ENCODE results near the gene AGTR1. TPM values are rescaled to one million over a fixed set of nuclear protein-coding genes. Genes with fewer than 3 reads are reported as not detected.

Gene AGTR1
- total RNA-seq (2021; fragmentation: NEBNext Ultra II Directional; extraction: Animal tissue kit (Norgen Biotek cat#: 25700)), result under 1 TPM in 3 of 6 experiments, not detected in 3; 0.10 to 0.14 (median 0.12) TPM
- long read RNA-seq, result 0 reads

- no peak for TF ChIP-seq CTCF (IDR thresholded peaks at IDR 0.05)
- Mint-ChIP-seq H3K9me3 (no peaks in the 10 kb centered on the region), H3K4me1 (ENCODE audit: low read depth) (peaks cover 5% of the 10 kb centered on the region; the same call in 1 of the 2 replicates), H3K27ac (no peak within 1 kb of the TSS), H3K27me3 (ENCODE audit: insufficient read depth) (peaks cover 12% of the 10 kb centered on the region), H3K4me3 (peak within 1 kb of the TSS; percentile 79), H3K36me3 (ENCODE audit: low read depth) (no peaks in the 10 kb centered on the region)
- DNase-seq, result no peak
Measured at GRCh38 chr3:148697306-148698189, at the start of gene AGTR1. Gene AGTR1 (plus strand): TSS chr3:148697903. CDS start chr3:148741036, 43,133 bp downstream.

GRCh38 chr3:148648685-148649352 is 48.9 kb upstream of the AGTR1 start:
- Mint-ChIP-seq H3K27me3 (ENCODE audit: insufficient read depth) (no peaks in the 10 kb centered on the region), H3K9me3 (no peaks in the 10 kb centered on the region), H3K36me3 (ENCODE audit: low read depth) (no peaks in the 10 kb centered on the region), H3K4me1 (ENCODE audit: low read depth) (peaks cover 73% of the 10 kb centered on the region), H3K4me3 (peak overlapping the region; percentile 68), H3K27ac (peak overlapping the region; percentile 65)
- DNase-seq, result peak; percentile 58
- TF ChIP-seq CTCF (IDR thresholded peaks at IDR 0.05), result no peak; the same call in 1 of the 2 replicates

- Mint-ChIP-seq H3K4me3 (no peak overlapping the region), H3K36me3 (ENCODE audit: low read depth) (no peaks in the 10 kb centered on the region), H3K4me1 (ENCODE audit: low read depth) (peaks cover 51% of the 10 kb centered on the region), H3K9me3 (no peaks in the 10 kb centered on the region), H3K27ac (no peak overlapping the region), H3K27me3 (ENCODE audit: insufficient read depth) (no peaks in the 10 kb centered on the region)
- DNase-seq, result no peak
- TF ChIP-seq CTCF (IDR thresholded peaks at IDR 0.05), result no peak
Measured at GRCh38 chr3:148651549-148651948, 46.2 kb upstream of the AGTR1 start.

GRCh38 chr3:148654433-148654832 is 43.3 kb upstream of the AGTR1 start:
- Mint-ChIP-seq H3K27me3 (ENCODE audit: insufficient read depth) (no peaks in the 10 kb centered on the region), H3K4me1 (ENCODE audit: low read depth) (peaks cover 22% of the 10 kb centered on the region), H3K9me3 (no peaks in the 10 kb centered on the region), H3K27ac (no peak overlapping the region), H3K4me3 (no peak overlapping the region), H3K36me3 (ENCODE audit: low read depth) (no peaks in the 10 kb centered on the region)
- DNase-seq, result no peak
- TF ChIP-seq CTCF (IDR thresholded peaks at IDR 0.05), result no peak

- Mint-ChIP-seq H3K27me3 (ENCODE audit: insufficient read depth) (peaks cover 5% of the 10 kb centered on the region; the same call in 1 of the 2 replicates), H3K4me1 (ENCODE audit: low read depth) (no peaks in the 10 kb centered on the region), H3K27ac (no peak overlapping the region), H3K9me3 (no peaks in the 10 kb centered on the region), H3K36me3 (ENCODE audit: low read depth) (no peaks in the 10 kb centered on the region), H3K4me3 (no peak overlapping the region)
- DNase-seq, result no peak
- no peak for TF ChIP-seq CTCF (IDR thresholded peaks at IDR 0.05)
Measured at GRCh38 chr3:148657470-148657869, 40.2 kb upstream of the AGTR1 start.
